RWPE1 (cell line): ENCODE results near the gene ANKMY1.
"Not testable (repeated sequence)": the region's sequence is repeated elsewhere in the genome, so short reads cannot be mapped to it uniquely, and the experiment has no call there.

ENCODE experiments used
- CTCF ChIA-PET: fragments of 350-600 bp; sonication (Branson Sonifier 250); formaldehyde crosslinking; extraction: SDS; loops from one replicate; lab custom pipeline; 2021; lab: Yijun Ruan, JAX
- POLR2A ChIA-PET: fragments of 400-600 bp; formaldehyde crosslinking; extraction: SDS; loops from one replicate; lab custom pipeline; 2020; ENCODE audit warnings: antibody characterized with exemption; ENCODE audit not compliant: low non-redundant PET; lab: Yijun Ruan, JAX
- DNase-seq: peaks from one replicate; pipeline ENCODE4 v3.0.0; 2012; ENCODE audit warnings: low spot score
- H3K27ac ChIP-seq: fragments of 450-650 bp; 2 replicates; pipeline ENCODE4 v1.5.1; 2017
- TF ChIP-seq, protein P1 (sequence below): fragments of 450-650 bp; conservative IDR thresholded peaks from 2 replicates; pipeline ENCODE4 v1.5.1; 2017; ENCODE audit warnings: low read depth, mild to moderate bottlenecking

Gene ANKMY1

DNA sequence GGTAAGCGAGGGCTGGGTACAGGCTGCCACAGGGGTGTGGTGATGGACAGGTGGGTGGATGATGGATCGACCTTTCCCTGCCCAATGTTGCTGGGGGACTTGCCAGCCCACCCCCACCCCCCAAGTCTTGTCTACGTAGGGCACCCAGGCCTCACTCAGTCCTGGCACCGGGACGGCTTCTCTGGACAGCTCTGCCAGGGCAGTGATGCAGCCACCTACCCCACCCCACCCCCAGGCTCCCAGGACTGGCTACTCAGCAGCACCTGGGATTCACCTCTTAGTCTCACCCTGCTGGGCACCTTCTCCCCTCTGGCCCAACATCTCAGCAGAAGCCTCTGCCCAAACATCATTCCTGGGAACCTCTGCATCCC, 55.7 kb downstream of the ANKMY1 start:
- H3K27ac ChIP-seq, result no peak overlapping the region
- ChIA-PET POLR2A (no interaction called here), CTCF (no interaction called here)
- DNase-seq, result no peak
- TF ChIP-seq, protein P1, sequence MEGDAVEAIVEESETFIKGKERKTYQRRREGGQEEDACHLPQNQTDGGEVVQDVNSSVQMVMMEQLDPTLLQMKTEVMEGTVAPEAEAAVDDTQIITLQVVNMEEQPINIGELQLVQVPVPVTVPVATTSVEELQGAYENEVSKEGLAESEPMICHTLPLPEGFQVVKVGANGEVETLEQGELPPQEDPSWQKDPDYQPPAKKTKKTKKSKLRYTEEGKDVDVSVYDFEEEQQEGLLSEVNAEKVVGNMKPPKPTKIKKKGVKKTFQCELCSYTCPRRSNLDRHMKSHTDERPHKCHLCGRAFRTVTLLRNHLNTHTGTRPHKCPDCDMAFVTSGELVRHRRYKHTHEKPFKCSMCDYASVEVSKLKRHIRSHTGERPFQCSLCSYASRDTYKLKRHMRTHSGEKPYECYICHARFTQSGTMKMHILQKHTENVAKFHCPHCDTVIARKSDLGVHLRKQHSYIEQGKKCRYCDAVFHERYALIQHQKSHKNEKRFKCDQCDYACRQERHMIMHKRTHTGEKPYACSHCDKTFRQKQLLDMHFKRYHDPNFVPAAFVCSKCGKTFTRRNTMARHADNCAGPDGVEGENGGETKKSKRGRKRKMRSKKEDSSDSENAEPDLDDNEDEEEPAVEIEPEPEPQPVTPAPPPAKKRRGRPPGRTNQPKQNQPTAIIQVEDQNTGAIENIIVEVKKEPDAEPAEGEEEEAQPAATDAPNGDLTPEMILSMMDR, result no peak

DNA sequence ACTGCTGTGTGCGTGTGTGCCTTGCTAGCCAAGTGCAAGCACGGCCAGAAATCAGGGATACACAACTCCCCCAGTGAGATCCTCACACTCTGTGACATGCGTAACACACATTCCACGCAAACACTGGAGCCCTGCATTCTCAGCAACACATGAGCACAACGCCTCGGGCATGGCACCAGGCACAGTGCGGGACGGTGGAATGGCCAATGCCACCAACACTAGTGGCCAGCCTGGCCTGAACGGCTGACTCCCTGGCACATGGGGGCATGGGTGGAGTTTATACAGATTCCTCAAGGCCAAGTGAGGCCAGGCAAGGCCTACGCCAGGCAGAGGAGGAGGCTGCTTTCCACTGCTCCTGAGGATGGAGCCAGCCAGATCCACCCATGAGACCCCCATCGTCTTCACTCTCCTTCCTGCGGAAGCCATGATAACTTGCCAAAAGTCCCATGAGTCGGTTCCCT, 56.2 kb downstream of the ANKMY1 start:
- H3K27ac ChIP-seq, result no peak overlapping the region
- ChIA-PET POLR2A (no interaction called here), CTCF (no interaction called here)
- TF ChIP-seq, protein P1, result no peak
- no peak for DNase-seq

DNA sequence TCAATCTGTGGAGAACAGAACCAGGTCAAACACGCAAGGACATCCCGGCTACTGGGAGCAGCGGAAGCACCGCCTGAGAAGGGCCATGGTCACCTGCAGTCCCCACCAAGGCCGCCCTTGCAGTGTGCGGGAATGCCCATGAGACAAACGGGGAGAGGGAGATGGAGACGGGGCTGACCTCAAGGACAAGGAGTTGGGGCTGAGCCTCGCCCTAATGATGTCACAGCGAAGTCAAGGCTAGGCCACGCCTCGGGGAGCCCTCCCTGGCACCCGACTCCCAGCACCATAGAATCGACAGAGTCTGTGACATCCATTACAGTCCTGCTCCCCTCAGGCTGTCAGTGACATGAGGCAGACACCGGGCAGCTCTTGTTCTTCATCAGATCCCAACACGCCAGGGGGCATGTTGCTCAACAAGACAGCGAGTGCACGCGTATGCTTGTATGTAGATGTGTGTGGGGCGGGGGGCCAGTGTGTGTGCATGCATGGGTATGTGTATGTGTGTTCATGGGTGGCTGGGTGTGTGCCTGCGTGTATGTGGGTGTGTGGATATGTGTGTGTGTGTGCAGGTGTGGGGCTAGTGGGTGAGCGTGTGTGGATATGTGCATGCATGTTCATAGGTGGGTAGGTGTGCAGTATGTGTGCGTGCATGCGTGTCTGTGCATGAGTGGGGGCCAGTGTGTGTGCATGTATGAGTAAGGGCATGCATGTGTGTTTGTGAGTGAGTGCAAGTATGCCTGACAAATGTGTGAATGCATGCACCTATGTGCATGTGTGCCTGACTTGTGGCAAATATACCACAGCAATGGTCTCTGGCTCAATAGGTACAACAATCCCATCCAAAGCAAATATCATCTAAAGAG, 57.0 kb downstream of the ANKMY1 start:
- DNase-seq, result no peak
- no peak overlapping the region for H3K27ac ChIP-seq
- TF ChIP-seq, protein P1, result no peak
- ChIA-PET POLR2A (no interaction called here), CTCF (no interaction called here)

DNA sequence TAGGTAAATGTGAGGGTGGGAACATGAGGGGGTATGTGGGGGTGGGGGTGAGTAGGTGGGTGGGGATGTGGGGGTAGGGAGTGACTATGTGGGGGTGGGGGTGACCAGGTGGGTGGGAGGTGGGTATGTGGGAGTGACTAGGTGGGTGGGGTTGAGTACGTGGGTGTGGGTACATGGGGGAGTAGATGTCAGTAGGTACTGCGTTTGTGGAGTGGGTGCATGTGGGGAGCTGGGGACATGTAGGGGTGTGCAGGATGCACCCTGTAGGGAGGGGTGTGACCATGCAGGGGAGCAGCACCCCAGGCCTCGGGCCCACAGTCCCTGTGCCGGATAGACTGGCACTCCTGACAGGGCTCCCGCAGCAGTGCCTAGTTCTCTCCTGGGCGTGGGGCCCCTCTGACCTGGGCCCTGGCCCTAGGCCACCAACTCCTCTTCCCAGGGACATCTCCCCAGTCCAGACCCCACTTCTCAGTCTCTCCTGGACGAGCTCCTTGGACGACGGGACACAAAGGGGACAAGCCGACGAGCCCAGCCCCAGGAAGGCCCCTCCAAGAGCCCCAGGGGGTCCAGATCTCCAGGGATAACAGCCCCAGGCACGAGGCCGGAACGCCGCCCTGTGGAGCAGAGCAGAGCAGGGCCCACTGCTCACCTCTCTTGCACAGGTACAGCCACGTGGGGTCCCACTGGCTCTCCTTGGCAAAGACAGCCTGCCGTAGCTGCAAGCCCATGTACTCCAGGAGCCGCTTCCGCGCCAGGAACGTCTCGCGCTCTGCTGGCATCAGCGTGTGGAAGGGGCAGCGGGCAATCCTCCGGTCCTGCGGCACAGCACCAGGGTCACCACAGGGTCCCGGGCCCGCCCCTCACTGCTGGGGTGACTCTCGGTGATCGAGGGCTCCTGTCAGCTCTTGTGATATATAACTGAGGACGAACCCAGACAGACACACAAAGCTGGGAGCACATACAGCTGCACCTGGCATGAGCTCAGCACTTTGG, 58.2 kb downstream of the ANKMY1 start:
- POLR2A ChIA-PET, result no interaction called here
- CTCF ChIA-PET, result no interaction called here
- TF ChIP-seq, protein P1, result no peak
- no peak for DNase-seq
- H3K27ac ChIP-seq, result no peak overlapping the region

DNA sequence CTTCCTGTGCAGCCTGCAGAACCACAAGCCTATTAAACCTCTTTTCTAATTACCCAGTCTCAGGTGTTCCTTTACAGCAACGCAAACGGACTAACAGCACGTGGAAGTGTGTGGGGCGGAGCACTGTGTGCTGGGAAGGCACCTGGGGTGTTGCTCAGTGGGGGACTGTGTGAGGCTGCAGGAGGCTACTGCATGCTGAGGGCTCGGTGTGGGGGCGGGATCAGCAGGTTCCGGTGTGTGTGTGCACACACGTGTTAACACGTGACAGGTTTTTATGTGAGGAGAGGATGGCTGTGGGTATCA, 58.9 kb downstream of the ANKMY1 start:
- TF ChIP-seq, protein P1, result no peak
- ChIA-PET CTCF (no interaction called here), POLR2A (no interaction called here)
- DNase-seq, result no peak
- no peak overlapping the region for H3K27ac ChIP-seq

DNA sequence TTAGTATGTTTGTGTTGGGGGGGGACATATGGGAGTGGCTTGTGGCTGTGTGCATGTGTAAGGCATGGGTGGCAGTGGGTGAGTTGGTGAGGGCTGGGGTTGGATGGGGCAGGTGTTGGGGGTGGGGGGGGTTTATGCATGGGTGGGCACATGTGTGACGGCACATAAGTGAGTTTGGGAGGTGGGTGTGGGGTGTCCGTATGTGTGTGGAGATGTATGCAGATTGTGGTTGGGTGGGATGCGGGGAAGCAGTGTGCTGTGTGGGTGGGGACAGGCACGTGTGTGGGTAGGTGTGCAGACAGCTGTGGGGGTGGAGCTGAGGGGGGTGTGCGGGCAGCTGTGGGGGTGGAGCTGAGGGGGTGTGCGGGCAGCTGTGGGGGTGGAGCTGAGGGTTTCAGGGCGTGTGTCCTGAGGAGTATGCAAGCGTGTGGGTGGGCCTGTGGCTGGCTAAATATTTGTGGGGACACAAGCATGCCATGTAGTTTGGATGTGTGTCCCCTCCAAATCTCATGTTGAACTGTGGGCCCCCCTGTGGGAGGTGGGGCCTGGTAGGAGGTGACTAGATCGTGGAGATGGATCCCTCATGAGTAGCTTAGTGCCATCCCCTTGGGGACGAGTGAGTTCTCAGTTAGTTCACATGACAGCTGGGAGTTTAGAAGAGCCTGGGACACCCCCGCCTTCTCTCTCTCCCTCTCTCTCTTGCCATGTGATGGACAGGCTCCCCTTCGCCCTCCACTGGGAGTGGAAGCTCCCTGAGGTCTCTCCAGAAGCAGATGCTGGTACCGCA, 59.4 kb downstream of the ANKMY1 start:
- CTCF ChIA-PET, result no interaction called here
- DNase-seq, result no peak
- TF ChIP-seq, protein P1, result no peak
- no peak overlapping the region for H3K27ac ChIP-seq
- POLR2A ChIA-PET, result no interaction called here

DNA sequence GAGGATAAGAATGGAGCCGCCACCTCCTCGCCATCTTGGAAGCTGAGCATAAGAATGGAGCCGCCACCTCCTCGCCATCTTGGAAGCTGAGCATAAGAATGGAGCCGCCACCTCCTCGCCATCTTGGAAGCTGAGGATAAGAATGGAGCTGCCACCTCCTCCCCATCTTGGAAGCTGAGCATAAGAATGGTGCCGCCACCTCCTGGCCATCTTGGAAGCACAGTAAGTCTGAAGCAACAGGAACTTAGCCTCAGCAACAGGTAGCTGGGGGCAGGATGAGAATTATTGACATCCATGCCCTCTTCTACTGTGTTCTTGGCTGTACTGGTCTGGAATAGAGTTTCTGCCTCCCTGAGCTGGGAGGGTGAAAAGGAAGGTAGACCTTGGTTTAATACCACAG, 60.7 kb downstream of the ANKMY1 start:
- DNase-seq, result peak; percentile 28
- CTCF ChIA-PET, POLR2A ChIA-PET, H3K27ac ChIP-seq: not testable (repeated sequence)
